ENCODE measurements around the gene PSMG3. TPM values are rescaled to one million over a fixed set of nuclear protein-coding genes. Genes with fewer than 3 reads are reported as not detected.

Gene PSMG3
- total RNA-seq, 1 donor from 2014 or later = 19.7 TPM

DNA sequence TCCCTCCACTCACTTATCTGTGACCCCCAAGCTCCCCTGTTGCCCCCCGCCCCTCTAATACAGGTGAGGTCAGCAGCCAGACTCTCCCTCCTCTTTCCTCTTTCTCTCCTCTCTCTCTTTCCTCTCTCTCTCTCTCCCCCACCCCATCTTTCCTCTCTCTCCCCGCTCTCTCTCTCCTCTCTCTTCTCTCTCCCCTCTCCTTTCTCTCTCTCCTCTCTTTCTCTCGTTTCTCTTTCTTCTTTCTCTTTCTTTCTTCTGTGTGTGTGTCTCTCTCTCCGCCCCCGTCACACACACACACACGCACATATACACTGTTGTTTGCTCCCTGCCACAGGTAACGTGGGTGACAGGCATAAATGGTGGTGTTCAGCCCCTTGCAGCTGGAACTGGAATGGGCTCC lies 37.2 kb upstream of the PSMG3 start:
- ATAC-seq (no peak), DNase-seq (no peak)
- no peaks in the 10 kb centered on the region for H3K36me3 ChIP-seq
- no peak overlapping the region for H3K27ac ChIP-seq
- H3K4me1 ChIP-seq = no peaks in the 10 kb centered on the region
- intact Hi-C loops (cut with DNase I) = no loop called here
- H3K4me3 ChIP-seq = no peak overlapping the region
- H3K27me3 ChIP-seq (ENCODE audit: low read depth) = peaks cover 33% of the 10 kb centered on the region
- no peak for TF ChIP-seq CTCF (IDR thresholded peaks at IDR 0.05)
- no peaks in the 10 kb centered on the region for H3K9me3 ChIP-seq

- no peaks in the 10 kb centered on the region for H3K36me3 ChIP-seq
- TF ChIP-seq CTCF (IDR thresholded peaks at IDR 0.05) = no peak
- H3K4me3 ChIP-seq = no peak overlapping the region
- intact Hi-C loops (cut with DNase I) = no loop called here
- no peak overlapping the region for H3K27ac ChIP-seq
- H3K9me3 ChIP-seq = no peaks in the 10 kb centered on the region
- no peaks in the 10 kb centered on the region for H3K4me1 ChIP-seq
- ATAC-seq (no peak), DNase-seq (no peak)
- peaks cover 45% of the 10 kb centered on the region for H3K27me3 ChIP-seq (ENCODE audit: low read depth)
Measured at GRCh38 chr7:1604383-1604782, 34.6 kb upstream of the PSMG3 start.

DNA sequence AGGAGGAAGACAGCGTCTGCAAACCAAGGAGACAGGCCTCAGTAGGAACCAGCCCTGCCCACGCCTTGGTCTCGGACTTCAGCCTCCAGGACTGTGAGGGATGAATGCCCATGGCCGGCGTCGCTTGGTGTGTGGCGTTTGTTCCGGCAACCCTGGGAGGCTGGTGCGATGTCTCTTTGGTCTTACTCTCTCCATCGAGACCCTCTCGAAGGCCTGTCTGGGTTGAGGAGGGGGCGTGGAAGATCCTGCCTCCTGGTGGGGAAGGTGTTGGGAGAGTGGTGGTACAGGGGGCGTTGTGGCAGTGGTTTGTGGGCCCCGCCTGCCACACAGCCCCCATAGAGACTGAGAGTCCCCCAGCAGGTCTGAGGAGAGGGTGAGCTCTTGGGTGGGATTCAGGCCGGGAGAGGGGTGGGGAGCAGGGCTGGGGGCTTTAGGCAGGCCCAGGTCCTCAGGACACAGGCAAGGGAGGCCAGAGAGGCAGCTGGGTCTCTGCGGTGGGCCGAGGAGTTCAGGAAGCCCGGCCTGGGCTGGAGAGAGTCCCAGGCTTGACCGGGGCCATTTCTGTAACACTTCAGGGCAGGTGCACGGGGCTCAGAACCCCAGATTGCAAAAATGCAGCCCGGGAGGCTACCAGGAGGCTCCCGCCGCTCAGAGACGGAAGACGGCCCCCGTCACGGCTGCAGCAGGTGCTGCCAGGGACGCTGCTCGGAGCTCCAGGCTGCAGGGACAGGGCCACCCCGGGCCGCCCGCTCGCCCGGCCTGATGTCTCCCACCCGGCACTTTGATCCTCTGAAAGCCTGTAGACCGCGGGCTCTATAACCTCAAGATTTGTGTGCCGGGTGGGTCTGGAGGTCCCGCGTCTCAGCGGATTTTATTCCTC lies 33.8 kb upstream of the PSMG3 start:
- Histone ChIP-seq H3K4me1 (no peaks in the 10 kb centered on the region), H3K9me3 (no peaks in the 10 kb centered on the region), H3K36me3 (no peaks in the 10 kb centered on the region), H3K4me3 (no peak overlapping the region), H3K27me3 (ENCODE audit: low read depth) (peaks cover 42% of the 10 kb centered on the region), H3K27ac (no peak overlapping the region)
- ATAC-seq (no peak), DNase-seq (no peak)
- intact Hi-C loops (cut with DNase I) = no loop called here
- TF ChIP-seq CTCF (IDR thresholded peaks at IDR 0.05) = no peak

GRCh38 chr7:1602386-1602785 lies 32.6 kb upstream of the PSMG3 start:
- Histone ChIP-seq H3K36me3 (no peaks in the 10 kb centered on the region), H3K4me1 (no peaks in the 10 kb centered on the region), H3K27ac (no peak overlapping the region), H3K9me3 (no peaks in the 10 kb centered on the region), H3K27me3 (ENCODE audit: low read depth) (peaks cover 49% of the 10 kb centered on the region), H3K4me3 (no peak overlapping the region)
- DNase-seq (no peak), ATAC-seq (no peak)
- intact Hi-C loops (cut with DNase I) = no loop called here
- no peak for TF ChIP-seq CTCF (IDR thresholded peaks at IDR 0.05)

DNA sequence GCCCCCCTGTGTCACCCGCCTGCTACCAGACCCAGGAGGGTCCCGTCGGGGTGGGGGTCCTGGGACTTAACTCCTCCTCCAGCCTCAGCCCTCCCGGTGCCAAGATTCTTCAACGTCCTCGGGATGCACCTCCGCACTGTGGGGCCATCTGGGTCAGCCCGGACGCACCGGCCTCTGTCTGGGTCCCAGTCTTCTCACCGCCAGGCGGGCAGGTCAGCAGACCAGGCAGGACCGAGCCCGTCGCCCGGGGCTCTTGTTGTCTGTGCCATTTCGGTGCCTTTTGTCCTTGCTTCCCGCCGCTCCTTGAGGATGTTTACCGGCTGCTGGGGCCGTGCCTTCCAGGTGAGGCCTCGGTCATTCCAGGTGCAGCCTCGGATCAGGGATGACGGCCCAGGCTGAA lies 32.1 kb upstream of the PSMG3 start:
- Histone ChIP-seq H3K36me3 (no peaks in the 10 kb centered on the region), H3K27me3 (ENCODE audit: low read depth) (peaks cover 52% of the 10 kb centered on the region), H3K27ac (no peak overlapping the region), H3K4me1 (no peaks in the 10 kb centered on the region), H3K4me3 (no peak overlapping the region), H3K9me3 (no peaks in the 10 kb centered on the region)
- no peak for TF ChIP-seq CTCF (IDR thresholded peaks at IDR 0.05)
- no peak for ATAC-seq
- DNase-seq = no peak
- intact Hi-C loops (cut with DNase I) = no loop called here

Data from lower lobe of right lung (tissue), 2 donors.